PC-9 (cell line): ENCODE measurements around the gene CNTNAP1. TPM values are rescaled to one million over a fixed set of nuclear protein-coding genes. Genes with fewer than 3 reads are reported as not detected.

Source experiments
- BruUV-seq: library from RNA; stranded (reverse); fragments of 400-500 nt; replicated peaks from 2 replicates; lab custom pipeline; 2021; lab: Mats Ljungman, UMichigan
- CTCF ChIA-PET: fragments of 300-600 bp; sonication (Branson Sonifier 250); formaldehyde crosslinking; loops from one replicate; lab custom pipeline; 2022; ENCODE audit warnings: antibody characterized with exemption; lab: Charles Lee
- POLR2A ChIA-PET: fragments of 300-600 bp; sonication (Branson Sonifier 250); formaldehyde crosslinking; loops from one replicate; lab custom pipeline; 2022; ENCODE audit warnings: antibody characterized with exemption; ENCODE audit not compliant: unreplicated experiment; lab: Charles Lee
- DNase-seq, 2 experiments: peaks; one replicate each; pipeline versions ENCODE4 v3.0.0 to v3.0.0-alpha.2; 2015 to 2022; ENCODE audit warnings: mixed read lengths in 1 of 2
- H2AFZ ChIP-seq: fragments of 200-600 bp; sonication (generic); 2 replicates; pipeline ENCODE4 v1.8.1; 2017; ENCODE audit warnings: antibody characterized with exemption
- H3F3A ChIP-seq: fragments of 200-600 bp; sonication (generic); 2 replicates; pipeline ENCODE4 v1.8.1; 2017; ENCODE audit warnings: antibody characterized with exemption, mild to moderate bottlenecking, low read depth; ENCODE audit not compliant: insufficient read depth
- H3K27ac ChIP-seq: fragments of 200-600 bp; sonication (generic); 2 replicates; pipeline ENCODE4 v1.6.1; 2016; ENCODE audit warnings: mixed run types
- H3K27me3 ChIP-seq: fragments of 200-600 bp; sonication (generic); 2 replicates; pipeline ENCODE4 v1.6.1; 2016; ENCODE audit warnings: low read depth, mixed run types; ENCODE audit not compliant: insufficient read depth
- H3K36me3 ChIP-seq: fragments of 200-600 bp; sonication (generic); 2 replicates; pipeline ENCODE4 v1.6.1; 2016; ENCODE audit warnings: low read depth, mixed run types
- H3K4me1 ChIP-seq: fragments of 200-600 bp; sonication (generic); replicated peaks from 2 replicates; pipeline ENCODE4 v1.6.1; 2016; ENCODE audit warnings: mixed run types; ENCODE audit not compliant: insufficient read depth
- H3K4me2 ChIP-seq: fragments of 200-600 bp; sonication (generic); 2 replicates; pipeline ENCODE4 v1.6.1; 2017; ENCODE audit warnings: mixed run types
- H3K4me3 ChIP-seq: fragments of 200-600 bp; sonication (generic); 2 replicates; pipeline ENCODE4 v1.6.1; 2016; ENCODE audit warnings: mixed run types
- H3K79me2 ChIP-seq: fragments of 200-600 bp; sonication (generic); 2 replicates; pipeline ENCODE4 v1.6.1; 2017; ENCODE audit warnings: low read depth, mixed run types
- H3K9me2 ChIP-seq: fragments of 200-600 bp; sonication (generic); 2 replicates; pipeline ENCODE4 v1.8.1; 2017; ENCODE audit warnings: mild to moderate bottlenecking; ENCODE audit not compliant: insufficient read depth
- H3K9me3 ChIP-seq: fragments of 200-600 bp; sonication (generic); 2 replicates; pipeline ENCODE4 v1.8.1; 2016; ENCODE audit warnings: low read depth; ENCODE audit not compliant: insufficient read depth
- H4K20me1 ChIP-seq: fragments of 200-600 bp; sonication (generic); 2 replicates; pipeline ENCODE4 v1.8.1; 2017; ENCODE audit not compliant: insufficient read depth
- CTCF ChIP-seq: fragments of 200-600 bp; sonication (generic); conservative IDR thresholded peaks from 2 replicates; pipeline ENCODE4 v1.6.1; 2017; ENCODE audit warnings: mixed run types, antibody characterized with exemption, mild to moderate bottlenecking, moderate library complexity
- EZH2 ChIP-seq: fragments of 200-600 bp; sonication (generic); IDR thresholded peaks from 2 replicates; pipeline ENCODE4 v1.8.0; 2017; ENCODE audit warnings: antibody characterized with exemption, low read depth
- intact Hi-C: fragments of 100-400 bp; cut with micrococcal nuclease; formaldehyde crosslinking; loops from one replicate; pipeline ENCODE4 v1.10.0; 2022; ENCODE audit not compliant: unreplicated experiment
- total RNA-seq: library from RNA; stranded (reverse); gene quantifications from 2 replicates; pipeline ENCODE4 v1.2.3, GENCODE V29; 2021

Gene CNTNAP1
- total RNA-seq, 1 experiment from 2014 or later, result 1.8 TPM

GRCh38 chr17:42690596-42690995 lies 8.3 kb downstream of the CNTNAP1 start:
- H3K79me2 ChIP-seq, result no peaks in the 10 kb centered on the region
- DNase-seq, result no peak
- CTCF ChIA-PET, result no interaction called here
- H3K4me1 ChIP-seq, result no peaks in the 10 kb centered on the region
- no peaks in the 10 kb centered on the region for H3K9me3 ChIP-seq
- no peaks in the 10 kb centered on the region for H4K20me1 ChIP-seq
- H3K27ac ChIP-seq, result no peak overlapping the region
- TF ChIP-seq EZH2, result no peak
- no peak for TF ChIP-seq CTCF
- H2AFZ ChIP-seq, result no peak overlapping the region
- no peaks in the 10 kb centered on the region for H3F3A ChIP-seq
- no peaks in the 10 kb centered on the region for H3K36me3 ChIP-seq
- POLR2A ChIA-PET, result no interaction called here
- no TSS peak for BruUV-seq
- intact Hi-C loops, result no loop called here
- H3K9me2 ChIP-seq, result no peaks in the 10 kb centered on the region
- no peaks in the 10 kb centered on the region for H3K27me3 ChIP-seq
- H3K4me3 ChIP-seq, result no peak overlapping the region
- H3K4me2 ChIP-seq, result no peak overlapping the region

- BruUV-seq, result no TSS peak
- H3K79me2 ChIP-seq, result no peaks in the 10 kb centered on the region
- no peak overlapping the region for H2AFZ ChIP-seq
- intact Hi-C loops, result no loop called here
- H3F3A ChIP-seq, result no peaks in the 10 kb centered on the region
- no peaks in the 10 kb centered on the region for H4K20me1 ChIP-seq
- no peaks in the 10 kb centered on the region for H3K4me1 ChIP-seq
- TF ChIP-seq EZH2 (no peak), CTCF (no peak)
- no peak overlapping the region for H3K4me2 ChIP-seq
- no peaks in the 10 kb centered on the region for H3K9me3 ChIP-seq
- no peak overlapping the region for H3K4me3 ChIP-seq
- DNase-seq, result no peak
- no peak overlapping the region for H3K27ac ChIP-seq
- no peaks in the 10 kb centered on the region for H3K9me2 ChIP-seq
- ChIA-PET POLR2A (no interaction called here), CTCF (no interaction called here)
- no peaks in the 10 kb centered on the region for H3K36me3 ChIP-seq
- no peaks in the 10 kb centered on the region for H3K27me3 ChIP-seq
These were observed 8.8 kb downstream of the CNTNAP1 start for GRCh38 chr17:42691021-42691545.

- H3K79me2 ChIP-seq, result no peaks in the 10 kb centered on the region
- H3K4me3 ChIP-seq, result no peak overlapping the region
- no TSS peak for BruUV-seq
- H3K4me2 ChIP-seq, result no peak overlapping the region
- no peak overlapping the region for H3K27ac ChIP-seq
- no peaks in the 10 kb centered on the region for H3F3A ChIP-seq
- POLR2A ChIA-PET, result no interaction called here
- H3K27me3 ChIP-seq, result no peaks in the 10 kb centered on the region
- no peaks in the 10 kb centered on the region for H4K20me1 ChIP-seq
- H3K4me1 ChIP-seq, result no peaks in the 10 kb centered on the region
- H3K9me3 ChIP-seq, result no peaks in the 10 kb centered on the region
- intact Hi-C loops, result no loop called here
- no peak for TF ChIP-seq CTCF
- TF ChIP-seq EZH2, result no peak
- DNase-seq, result no peak
- no peaks in the 10 kb centered on the region for H3K36me3 ChIP-seq
- H2AFZ ChIP-seq, result no peak overlapping the region
- no peaks in the 10 kb centered on the region for H3K9me2 ChIP-seq
- CTCF ChIA-PET, result no interaction called here
These were observed 10.2 kb downstream of the CNTNAP1 start for GRCh38 chr17:42692489-42692888.
